ENCODE measurements around the gene IGF2BP1. TPM values are rescaled to one million over a fixed set of nuclear protein-coding genes. Genes with fewer than 3 reads are reported as not detected.

The IGF2BP1 gene
- total RNA-seq, 1 experiment from 2014 or later, result 1.3 TPM

DNA sequence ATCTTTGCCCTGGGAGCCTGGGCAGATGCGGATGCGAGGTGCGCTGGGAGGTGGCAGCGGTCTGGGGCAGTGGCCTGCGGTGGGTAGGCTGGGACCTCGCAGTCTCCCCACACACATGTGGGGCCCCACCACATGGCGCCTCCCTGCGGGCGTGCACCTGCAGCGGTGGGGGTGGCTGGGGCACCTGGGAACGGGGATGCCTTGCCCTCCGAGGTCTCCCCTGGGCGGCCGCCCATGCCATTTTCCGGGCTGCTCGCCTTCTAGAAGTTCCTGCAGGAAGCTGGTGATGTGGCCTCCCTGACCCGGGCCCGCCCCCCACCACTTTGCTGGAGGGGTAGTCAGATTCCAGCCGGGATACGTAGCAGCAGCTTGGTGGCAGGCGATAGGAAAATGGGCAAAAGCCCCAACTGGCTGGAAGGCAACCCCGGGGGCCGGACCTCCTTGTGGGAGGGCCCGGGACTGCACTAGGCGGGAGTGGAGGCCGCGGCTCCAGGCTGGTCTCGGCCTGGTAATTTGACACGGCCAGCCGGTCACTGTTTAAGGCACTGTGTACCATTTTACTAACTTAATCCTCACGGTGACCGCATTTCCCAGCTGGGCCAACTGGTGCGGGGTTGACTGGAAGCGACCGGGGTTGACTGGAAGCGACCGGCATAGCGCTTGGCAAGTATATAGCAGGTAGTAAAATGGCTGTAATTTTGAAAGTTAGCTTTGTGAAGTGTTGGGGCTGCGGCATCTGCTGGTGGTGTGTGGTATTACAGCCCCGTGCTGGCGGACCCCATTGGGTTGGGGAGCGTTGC lies 38.5 kb downstream of the IGF2BP1 start:
- DNase-seq, result peak; percentile 74
- Histone ChIP-seq H4K20me1 (ENCODE audit: low read length) (no peaks in the 10 kb centered on the region), H3K4me2 (ENCODE audit: low read length) (peak overlapping the region; percentile 42), H3K27me3 (ENCODE audit: low read length) (no peaks in the 10 kb centered on the region), H3K79me2 (ENCODE audit: low read length) (no peaks in the 10 kb centered on the region), H3K9me3 (ENCODE audit: low read length) (no peaks in the 10 kb centered on the region), H3K27ac (ENCODE audit: low read length) (no peak overlapping the region), H3F3A (ENCODE audit: low read length, unreplicated experiment) (no peaks in the 10 kb centered on the region), H3K4me3 (ENCODE audit: low read length) (peak overlapping the region; percentile 41), H2AFZ (ENCODE audit: low read length) (peak overlapping the region; percentile 87), H3K36me3 (ENCODE audit: low read depth, low read length) (no peaks in the 10 kb centered on the region), H3K4me1 (ENCODE audit: insufficient read depth, low read length) (peaks cover 7% of the 10 kb centered on the region), H3K9ac (ENCODE audit: low read length) (no peak overlapping the region), H3K9me2 (replicated peaks; ENCODE audit: low read length) (no peaks in the 10 kb centered on the region)
- POLR2A ChIA-PET (ENCODE audit: unreplicated experiment), result no interaction called here
- CTCF ChIA-PET, result interaction anchor here (0.6 to 1.0 kb wide), 7 partner anchors 9 to 156 kb away, joined by 3 to 5 read pairs (median 4); no protein-coding TSS in a partner anchor
- peak; percentile 30 for ATAC-seq
- TF ChIP-seq EZH2phosphoT487 (IDR thresholded peaks at IDR 0.05; ENCODE audit: borderline replicate concordance, low read length) (no peak), CTCF (conservative IDR thresholded peaks at IDR 0.05; ENCODE audit: low read depth, low read length) (peak; percentile 92)
- intact Hi-C loops (cut with micrococcal nuclease), result no loop called here
- BruUV-seq (replicated peaks), result no TSS peak

GRCh38 chr17:49036270-49036626 lies 39.1 kb downstream of the IGF2BP1 start:
- POLR2A ChIA-PET (ENCODE audit: unreplicated experiment), result no interaction called here

More at GRCh38 chr17:49036270-49036626, 39.1 kb downstream of the IGF2BP1 start:
- Histone ChIP-seq H3K36me3 (ENCODE audit: low read depth, low read length) (no peaks in the 10 kb centered on the region), H3K27ac (ENCODE audit: low read length) (no peak overlapping the region), H2AFZ (ENCODE audit: low read length) (no peak overlapping the region), H3K4me3 (ENCODE audit: low read length) (no peak overlapping the region), H3K4me2 (ENCODE audit: low read length) (peak overlapping the region; percentile 42; the same call in 1 of the 2 replicates), H3F3A (ENCODE audit: low read length, unreplicated experiment) (no peaks in the 10 kb centered on the region), H3K4me1 (ENCODE audit: insufficient read depth, low read length) (peaks cover 7% of the 10 kb centered on the region), H3K79me2 (ENCODE audit: low read length) (no peaks in the 10 kb centered on the region), H3K9ac (ENCODE audit: low read length) (no peak overlapping the region), H3K9me2 (replicated peaks; ENCODE audit: low read length) (no peaks in the 10 kb centered on the region), H4K20me1 (ENCODE audit: low read length) (no peaks in the 10 kb centered on the region), H3K9me3 (ENCODE audit: low read length) (no peaks in the 10 kb centered on the region), H3K27me3 (ENCODE audit: low read length) (no peaks in the 10 kb centered on the region)
- DNase-seq (no peak), ATAC-seq (no peak)
- TF ChIP-seq EZH2phosphoT487 (IDR thresholded peaks at IDR 0.05; ENCODE audit: borderline replicate concordance, low read length) (no peak), CTCF (conservative IDR thresholded peaks at IDR 0.05; ENCODE audit: low read depth, low read length) (no peak), EZH2 (IDR thresholded peaks at IDR 0.05; ENCODE audit: low read length, unreplicated experiment) (no peak)
- CTCF ChIA-PET, result interaction anchor here (0.6 to 1.0 kb wide), 6 partner anchors 9 to 522 kb away, joined by 3 to 6 read pairs (median 4); no protein-coding TSS in a partner anchor
- no TSS peak for BruUV-seq (replicated peaks)
- intact Hi-C loops (cut with micrococcal nuclease), result no loop called here
